GM13976 (cell line): ENCODE measurements around the gene DCTD.

Source experiments
- DNase-seq: peaks from one replicate; pipeline ENCODE4 v3.0.0; 2012; ENCODE audit warnings: low spot score
- in situ Hi-C: fragments of 300-500 bp; cut with MboI; formaldehyde crosslinking; loops from one replicate; pipeline ENCODE4 v1.12.0; 2022; ENCODE audit warnings: low sequenced_read_pairs, mixed read lengths, inconsistent platforms; ENCODE audit not compliant: unreplicated experiment
- TF ChIP-seq, protein P1 (sequence below): IDR thresholded peaks from 2 replicates; pipeline ENCODE4 v1.5.1; 2012; ENCODE audit warnings: borderline replicate concordance, mild to moderate bottlenecking; ENCODE audit not compliant: insufficient read depth; ENCODE audit errors: extremely low read depth, missing control alignments, control extremely low read depth

DCTD gene

DNA sequence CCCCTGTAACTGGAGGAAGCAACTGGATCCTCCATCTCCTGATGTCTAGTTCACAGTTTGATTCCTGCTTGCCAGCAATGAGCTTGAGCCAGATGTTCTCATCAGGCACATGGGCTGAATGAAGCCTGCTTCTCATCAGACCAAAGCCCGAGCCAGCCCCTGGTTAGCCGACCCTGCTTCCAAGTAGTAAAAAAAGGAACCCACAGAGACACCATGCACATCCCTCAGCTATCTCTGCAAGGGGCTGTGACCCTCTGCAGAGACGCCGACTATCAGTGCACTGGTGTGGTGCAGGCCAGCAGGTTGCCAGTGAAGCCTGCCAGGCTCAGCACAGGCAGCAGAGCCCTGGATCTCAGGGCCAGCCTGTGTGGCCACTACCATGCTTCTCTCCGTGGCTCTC, 2.8 kb downstream of the DCTD start:
- DNase-seq, result no peak
- TF ChIP-seq, protein P1, sequence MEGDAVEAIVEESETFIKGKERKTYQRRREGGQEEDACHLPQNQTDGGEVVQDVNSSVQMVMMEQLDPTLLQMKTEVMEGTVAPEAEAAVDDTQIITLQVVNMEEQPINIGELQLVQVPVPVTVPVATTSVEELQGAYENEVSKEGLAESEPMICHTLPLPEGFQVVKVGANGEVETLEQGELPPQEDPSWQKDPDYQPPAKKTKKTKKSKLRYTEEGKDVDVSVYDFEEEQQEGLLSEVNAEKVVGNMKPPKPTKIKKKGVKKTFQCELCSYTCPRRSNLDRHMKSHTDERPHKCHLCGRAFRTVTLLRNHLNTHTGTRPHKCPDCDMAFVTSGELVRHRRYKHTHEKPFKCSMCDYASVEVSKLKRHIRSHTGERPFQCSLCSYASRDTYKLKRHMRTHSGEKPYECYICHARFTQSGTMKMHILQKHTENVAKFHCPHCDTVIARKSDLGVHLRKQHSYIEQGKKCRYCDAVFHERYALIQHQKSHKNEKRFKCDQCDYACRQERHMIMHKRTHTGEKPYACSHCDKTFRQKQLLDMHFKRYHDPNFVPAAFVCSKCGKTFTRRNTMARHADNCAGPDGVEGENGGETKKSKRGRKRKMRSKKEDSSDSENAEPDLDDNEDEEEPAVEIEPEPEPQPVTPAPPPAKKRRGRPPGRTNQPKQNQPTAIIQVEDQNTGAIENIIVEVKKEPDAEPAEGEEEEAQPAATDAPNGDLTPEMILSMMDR, result no peak
- in situ Hi-C loops, result loop anchor here (25.0 kb wide), 1 partner anchor 427 kb away; no protein-coding TSS in a partner anchor

DNA sequence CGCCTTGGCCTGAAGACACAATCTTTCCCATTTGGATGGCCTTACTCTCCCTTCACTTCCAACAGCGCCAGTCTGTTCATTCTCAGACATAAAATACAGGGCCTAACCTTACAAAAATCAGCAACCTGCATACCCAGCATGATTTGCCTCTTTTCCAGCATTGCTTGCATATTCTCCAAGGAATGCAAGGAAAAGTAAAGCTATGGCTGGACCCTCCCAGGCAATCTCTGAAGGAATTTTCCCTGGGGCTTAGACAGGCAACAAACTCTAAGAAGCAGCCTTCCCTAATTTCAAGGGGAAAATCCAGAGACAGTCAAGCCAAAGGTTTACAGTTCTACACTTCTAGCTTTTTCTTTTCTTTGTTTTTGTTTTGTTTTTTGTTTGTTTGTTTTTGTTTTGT, 3.6 kb downstream of the DCTD start:
- no peak for DNase-seq
- TF ChIP-seq, protein P1, result no peak
- in situ Hi-C loops, result loop anchor here (25.0 kb wide), 1 partner anchor 426 kb away; no protein-coding TSS in a partner anchor

DNA sequence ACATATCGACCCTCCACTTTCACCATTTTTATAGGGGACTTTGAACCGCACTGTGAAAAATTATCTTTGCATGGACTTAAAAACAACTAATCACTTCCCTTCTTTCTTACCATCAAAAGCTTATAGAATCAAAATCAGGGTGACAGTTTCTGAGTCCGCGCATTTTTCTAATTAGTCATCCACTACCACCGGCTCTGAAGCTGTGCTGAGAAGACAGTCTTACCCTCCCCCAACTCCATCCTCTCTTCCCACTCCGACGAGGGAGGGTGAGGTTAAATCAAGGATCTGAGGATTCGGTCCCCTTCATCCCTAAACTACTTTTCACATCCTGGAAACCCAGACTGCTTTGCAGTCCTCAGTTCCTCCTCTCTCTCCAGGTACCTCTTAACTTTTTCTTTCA, 4.2 kb downstream of the DCTD start:
- in situ Hi-C loops, result loop anchor here (25.0 kb wide), 1 partner anchor 426 kb away; no protein-coding TSS in a partner anchor
- TF ChIP-seq, protein P1, result no peak

DNA sequence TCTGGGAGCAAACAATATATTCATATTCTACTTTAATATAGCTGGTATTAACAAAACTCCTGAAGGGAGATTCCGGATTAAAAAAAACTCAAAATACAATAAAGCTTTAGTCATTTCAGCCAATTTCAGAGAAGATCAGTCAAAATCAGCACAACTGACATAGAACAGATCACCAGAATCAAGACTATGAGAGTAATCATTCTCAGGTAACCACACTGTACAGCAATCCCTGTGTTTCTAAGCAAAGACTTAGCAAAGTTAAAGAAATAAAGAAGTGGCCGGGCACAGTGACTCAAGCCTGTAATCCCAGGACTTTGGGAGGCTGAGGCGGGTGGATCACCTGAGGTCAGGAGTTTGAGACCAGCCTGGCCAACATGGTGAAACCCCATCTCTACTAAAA, 9.1 kb downstream of the DCTD start:
- DNase-seq, result no peak
- TF ChIP-seq, protein P1, result no peak
- in situ Hi-C loops, result loop anchor here (25.0 kb wide), 1 partner anchor 421 kb away; no protein-coding TSS in a partner anchor

More for the DNA sequence above, 4.2 kb downstream of the DCTD start:
- no peak for DNase-seq

DNA sequence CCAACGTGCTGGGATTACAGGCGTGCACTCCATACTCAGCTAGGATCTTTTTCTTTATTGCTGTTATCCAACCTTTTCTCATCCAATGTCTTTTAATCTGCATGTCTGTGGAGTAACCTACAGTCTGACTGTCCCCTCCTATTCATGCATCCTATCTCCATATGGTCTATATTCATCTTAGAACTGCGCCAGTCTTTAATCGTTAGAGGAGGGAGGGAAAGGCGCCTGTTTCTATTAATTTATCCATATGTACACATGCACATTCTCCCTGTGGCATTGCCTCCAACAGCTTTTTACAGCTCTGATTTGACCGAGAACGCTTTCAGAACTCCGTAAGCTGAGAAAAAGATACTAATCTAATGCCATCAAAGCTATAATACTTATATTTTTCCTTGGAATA, 9.8 kb downstream of the DCTD start:
- in situ Hi-C loops, result loop anchor here (25.0 kb wide), 1 partner anchor 420 kb away; no protein-coding TSS in a partner anchor
- TF ChIP-seq, protein P1, result no peak
- no peak for DNase-seq

DNA sequence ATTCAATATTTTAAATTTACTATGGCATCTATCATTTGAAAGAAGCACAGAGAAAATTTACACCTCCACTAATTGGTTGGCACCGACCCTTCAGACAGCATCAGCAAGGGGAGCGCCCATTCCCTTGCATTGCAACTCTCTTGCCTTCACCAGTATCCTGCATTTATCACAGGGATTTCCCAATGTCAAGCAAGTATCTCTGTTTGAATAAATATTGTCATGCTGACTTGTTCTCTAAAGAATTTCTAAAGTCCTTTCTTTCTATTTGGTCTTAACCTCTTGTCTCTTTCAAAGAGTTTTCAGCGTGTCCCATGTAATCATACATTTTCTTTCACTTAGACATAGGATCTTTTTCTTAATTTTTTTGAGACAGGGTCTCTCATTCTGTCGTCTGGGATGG, 10.4 kb downstream of the DCTD start:
- TF ChIP-seq, protein P1, result no peak
- no peak for DNase-seq
- in situ Hi-C loops, result loop anchor here (25.0 kb wide), 1 partner anchor 419 kb away; no protein-coding TSS in a partner anchor
